Measurements from ENCODE around the gene ITGB2.

Gene ITGB2

GRCh38 chr21:44953628-44954021, 32.9 kb upstream of the ITGB2 start:
- no peak overlapping the region for H3K4me3 ChIP-seq (ENCODE audit: low read depth, low read length)
- no peak for DNase-seq (ENCODE audit: low read depth)
- no peak for TF ChIP-seq CTCF (conservative IDR thresholded peaks at IDR 0.05; ENCODE audit: low read depth, low read length)

GRCh38 chr21:44952929-44953627, 32.4 kb upstream of the ITGB2 start:
- DNase-seq (ENCODE audit: low read depth) = no peak
- TF ChIP-seq CTCF (conservative IDR thresholded peaks at IDR 0.05; ENCODE audit: low read depth, low read length) = no peak
- no peak overlapping the region for H3K4me3 ChIP-seq (ENCODE audit: low read depth, low read length)

- no peak overlapping the region for H3K4me3 ChIP-seq (ENCODE audit: low read depth, low read length)
- DNase-seq (ENCODE audit: low read depth) = no peak
- TF ChIP-seq CTCF (conservative IDR thresholded peaks at IDR 0.05; ENCODE audit: low read depth, low read length) = no peak
Measured at GRCh38 chr21:44952116-44952928, 31.6 kb upstream of the ITGB2 start.

GRCh38 chr21:44951186-44951915, 30.7 kb upstream of the ITGB2 start:
- no peak for TF ChIP-seq CTCF (conservative IDR thresholded peaks at IDR 0.05; ENCODE audit: low read depth, low read length)
- H3K4me3 ChIP-seq (ENCODE audit: low read depth, low read length) = no peak overlapping the region
- no peak for DNase-seq (ENCODE audit: low read depth)

- no peak for DNase-seq (ENCODE audit: low read depth)
- TF ChIP-seq CTCF (conservative IDR thresholded peaks at IDR 0.05; ENCODE audit: low read depth, low read length) = no peak
- H3K4me3 ChIP-seq (ENCODE audit: low read depth, low read length) = no peak overlapping the region
Measured at GRCh38 chr21:44950351-44950750, 29.7 kb upstream of the ITGB2 start.

- H3K4me3 ChIP-seq (ENCODE audit: low read depth, low read length) = no peak overlapping the region
- DNase-seq (ENCODE audit: low read depth) = peak; percentile 77
- TF ChIP-seq CTCF (conservative IDR thresholded peaks at IDR 0.05; ENCODE audit: low read depth, low read length) = peak; percentile 93
Measured at GRCh38 chr21:44949779-44950198, 29.1 kb upstream of the ITGB2 start.
